ENCODE data around the gene TAS1R2. TPM values are rescaled to one million over a fixed set of nuclear protein-coding genes. Genes with fewer than 3 reads are reported as not detected.

TAS1R2 gene
- total and polyA plus RNA-seq, 2 of the 13 experiments (the other 11 are each of a cell fraction or from before 2014, with no cell fraction given), result not detected

- TF ChIP-seq ZNF841 (CRISPR knock-in tag; IDR thresholded peaks at IDR 0.05; ENCODE audit: borderline replicate concordance) (no peak), MAF1 (CRISPR knock-in tag; IDR thresholded peaks at IDR 0.05; ENCODE audit: borderline replicate concordance) (no peak)
Measured at GRCh38 chr1:18816808-18817207, 42.7 kb downstream of the TAS1R2 start (continued).

DNA sequence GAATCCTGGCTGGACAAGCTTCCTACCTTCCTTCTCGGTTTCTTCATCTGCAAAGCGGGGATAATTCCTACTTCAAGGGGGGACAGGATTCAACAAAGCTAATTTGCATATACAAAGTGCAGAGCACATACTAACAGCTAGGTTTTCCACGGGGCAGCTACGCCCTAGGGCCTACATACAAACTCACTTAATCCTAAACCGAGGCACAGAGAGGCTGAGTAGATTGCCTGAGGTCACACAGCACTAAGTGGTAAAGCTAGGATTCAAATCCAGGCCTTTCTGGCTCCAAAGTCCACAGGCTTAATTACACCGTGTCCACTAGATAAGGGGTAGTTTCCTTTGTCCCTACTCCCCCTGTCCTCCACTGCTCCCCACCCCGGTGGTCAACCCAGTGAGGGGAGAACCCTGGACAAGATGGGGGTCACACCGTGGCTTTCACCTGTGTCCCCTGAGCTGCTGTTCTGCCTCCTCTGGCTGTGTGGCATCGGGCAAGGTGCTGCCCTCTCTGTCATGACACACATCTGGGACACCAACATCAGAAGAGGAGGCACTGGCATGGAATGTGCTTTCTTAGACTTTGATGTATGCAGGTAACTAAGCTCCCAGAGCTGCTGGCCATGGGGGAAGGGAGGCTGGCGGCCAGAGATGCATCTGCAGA lies 44.5 kb downstream of the TAS1R2 start:
- BruUV-seq (replicated peaks), result no TSS peak
- no peaks in the 10 kb centered on the region for H3K79me2 ChIP-seq (ENCODE audit: insufficient read depth, low read length)
- WGBS (ENCODE audit: low lambda C conversion rate), result 31% methylated on average over 5 of the region's 10 CpGs
- intact Hi-C loops (cut with micrococcal nuclease; ENCODE audit: unreplicated experiment) (no loop called here), in situ Hi-C loops (cut with HindIII; ENCODE audit: extremely low pct_ligation_motif_present, low pct_unique_long_range_greater_than_20kb) (no loop called here)
- no peaks in the 10 kb centered on the region for H3K36me3 ChIP-seq (replicated peaks in 1 of 2; ENCODE audit: control insufficient read depth in 1 of 2, insufficient read depth in 2 of 2, low read length in 2 of 2)
- TF ChIP-seq ZNF768 (CRISPR knock-in tag; IDR thresholded peaks at IDR 0.05) (peak; percentile 83), SNAPC2 (CRISPR knock-in tag; IDR thresholded peaks at IDR 0.05) (no peak)
- ATAC-seq (no peak), FAIRE-seq (no peak), DNase-seq (ENCODE audit: low spot score) (no peak)
- no peak overlapping the region for H3K9ac ChIP-seq (ENCODE audit: insufficient read depth, low read depth, low read length)
- peaks cover 1 to 24% of the 10 kb centered on the region in 2 experiments; a peak in 3 of 5 replicates for H3K27me3 ChIP-seq (ENCODE audit: control insufficient read depth in 1 of 2, insufficient read depth in 2 of 2, low read length in 2 of 2)
- H3K4me3 ChIP-seq (replicated peaks in 1 of 3; ENCODE audit: insufficient read depth in 1 of 3, low read depth in 2 of 3, low read length in 3 of 3), result no peak overlapping the region
- no peaks in the 10 kb centered on the region for H3K9me3 ChIP-seq (ENCODE audit: low read length)
- H3K27ac ChIP-seq (ENCODE audit: extremely low read length, insufficient read depth, low read length), result no peak overlapping the region
- H2AFZ ChIP-seq (ENCODE audit: low read length), result no peak overlapping the region
- ChIA-PET CTCF (ENCODE audit: low intra/inter-chr PET ratio, low total read pairs) (no interaction called here), POLR2A (no interaction called here)
- H3K4me1 ChIP-seq (ENCODE audit: insufficient read depth, low read length), result no peaks in the 10 kb centered on the region
- H3K4me2 ChIP-seq (ENCODE audit: low read depth, low read length), result no peak overlapping the region
- no peaks in the 10 kb centered on the region for H4K20me1 ChIP-seq (ENCODE audit: insufficient read depth, low read length)

- no peaks in the 10 kb centered on the region for H3K79me2 ChIP-seq (ENCODE audit: insufficient read depth, low read length)
- H3K9ac ChIP-seq (ENCODE audit: insufficient read depth, low read depth, low read length), result no peak overlapping the region
- in situ Hi-C loops (cut with HindIII; ENCODE audit: extremely low pct_ligation_motif_present, low pct_unique_long_range_greater_than_20kb), result no loop called here
- FAIRE-seq (no peak), DNase-seq (ENCODE audit: low spot score) (no peak), ATAC-seq (no peak)
- no peak overlapping the region for H2AFZ ChIP-seq (ENCODE audit: low read length)
- H3K9me3 ChIP-seq (ENCODE audit: low read length), result no peaks in the 10 kb centered on the region
- BruUV-seq (replicated peaks), result no TSS peak
- H3K4me2 ChIP-seq (ENCODE audit: low read depth, low read length), result no peak overlapping the region
- no peak overlapping the region for H3K4me3 ChIP-seq (replicated peaks in 1 of 3; ENCODE audit: insufficient read depth in 1 of 3, low read depth in 2 of 3, low read length in 3 of 3)
- H3K27me3 ChIP-seq (ENCODE audit: control insufficient read depth in 1 of 2, insufficient read depth in 2 of 2, low read length in 2 of 2), result peaks cover 0 to 19% of the 10 kb centered on the region in 2 experiments; a peak in 3 of 5 replicates
- TF ChIP-seq, protein P1, sequence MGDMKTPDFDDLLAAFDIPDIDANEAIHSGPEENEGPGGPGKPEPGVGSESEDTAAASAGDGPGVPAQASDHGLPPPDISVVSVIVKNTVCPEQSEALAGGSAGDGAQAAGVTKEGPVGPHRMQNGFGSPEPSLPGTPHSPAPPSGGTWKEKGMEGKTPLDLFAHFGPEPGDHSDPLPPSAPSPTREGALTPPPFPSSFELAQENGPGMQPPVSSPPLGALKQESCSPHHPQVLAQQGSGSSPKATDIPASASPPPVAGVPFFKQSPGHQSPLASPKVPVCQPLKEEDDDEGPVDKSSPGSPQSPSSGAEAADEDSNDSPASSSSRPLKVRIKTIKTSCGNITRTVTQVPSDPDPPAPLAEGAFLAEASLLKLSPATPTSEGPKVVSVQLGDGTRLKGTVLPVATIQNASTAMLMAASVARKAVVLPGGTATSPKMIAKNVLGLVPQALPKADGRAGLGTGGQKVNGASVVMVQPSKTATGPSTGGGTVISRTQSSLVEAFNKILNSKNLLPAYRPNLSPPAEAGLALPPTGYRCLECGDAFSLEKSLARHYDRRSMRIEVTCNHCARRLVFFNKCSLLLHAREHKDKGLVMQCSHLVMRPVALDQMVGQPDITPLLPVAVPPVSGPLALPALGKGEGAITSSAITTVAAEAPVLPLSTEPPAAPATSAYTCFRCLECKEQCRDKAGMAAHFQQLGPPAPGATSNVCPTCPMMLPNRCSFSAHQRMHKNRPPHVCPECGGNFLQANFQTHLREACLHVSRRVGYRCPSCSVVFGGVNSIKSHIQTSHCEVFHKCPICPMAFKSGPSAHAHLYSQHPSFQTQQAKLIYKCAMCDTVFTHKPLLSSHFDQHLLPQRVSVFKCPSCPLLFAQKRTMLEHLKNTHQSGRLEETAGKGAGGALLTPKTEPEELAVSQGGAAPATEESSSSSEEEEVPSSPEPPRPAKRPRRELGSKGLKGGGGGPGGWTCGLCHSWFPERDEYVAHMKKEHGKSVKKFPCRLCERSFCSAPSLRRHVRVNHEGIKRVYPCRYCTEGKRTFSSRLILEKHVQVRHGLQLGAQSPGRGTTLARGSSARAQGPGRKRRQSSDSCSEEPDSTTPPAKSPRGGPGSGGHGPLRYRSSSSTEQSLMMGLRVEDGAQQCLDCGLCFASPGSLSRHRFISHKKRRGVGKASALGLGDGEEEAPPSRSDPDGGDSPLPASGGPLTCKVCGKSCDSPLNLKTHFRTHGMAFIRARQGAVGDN (CRISPR knock-in tag; IDR thresholded peaks at IDR 0.05), result no peak
- TF ChIP-seq ZKSCAN1 (IDR thresholded peaks at IDR 0.05; ENCODE audit: low read length) (no peak), NONO (IDR thresholded peaks at IDR 0.05) (no peak), NONO (CRISPR knock-in tag; conservative IDR thresholded peaks at IDR 0.05) (no peak)
- no peaks in the 10 kb centered on the region for H4K20me1 ChIP-seq (ENCODE audit: insufficient read depth, low read length)
- no peaks in the 10 kb centered on the region for H3K36me3 ChIP-seq (replicated peaks in 1 of 2; ENCODE audit: control insufficient read depth in 1 of 2, insufficient read depth in 2 of 2, low read length in 2 of 2)
- ChIA-PET POLR2A (no interaction called here), CTCF (ENCODE audit: low intra/inter-chr PET ratio, low total read pairs) (no interaction called here)
- H3K4me1 ChIP-seq (ENCODE audit: insufficient read depth, low read length), result no peaks in the 10 kb centered on the region
- 21% methylated on average over 5 of the region's 6 CpGs for WGBS (ENCODE audit: low lambda C conversion rate)
- no peak overlapping the region for H3K27ac ChIP-seq (ENCODE audit: extremely low read length, insufficient read depth, low read length)
- intact Hi-C loops (cut with micrococcal nuclease; ENCODE audit: unreplicated experiment), result no loop called here
Measured at GRCh38 chr1:18814425-18814824, 45.0 kb downstream of the TAS1R2 start.

Measured in HepG2 (cell line).